Posterior cingulate gyrus (tissue), 11 donors: ENCODE measurements around the gene ILF2.

ENCODE experiments used
- DNase-seq, 10 donors: peaks; one replicate each; pipeline versions ENCODE4 v3.0.0 to v3.0.0-alpha.2; 2020 to 2021; ENCODE audit warnings: mixed read lengths in 3 of 10
- intact Hi-C: fragments of 100-400 bp; cut with DNase I; formaldehyde crosslinking; loops from one replicate; pipeline ENCODE4 v1.15.1; 2023

ILF2 gene

GRCh38 chr1:153631047-153632022, 39.5 kb downstream of the ILF2 start:
- intact Hi-C loops = no loop called here
- DNase-seq = no peak

- intact Hi-C loops = no loop called here
- DNase-seq = no peak
Measured at GRCh38 chr1:153630384-153630783, 40.4 kb downstream of the ILF2 start.

GRCh38 chr1:153629971-153630370, 40.8 kb downstream of the ILF2 start:
- peak in 1 of 10 donors; percentile 31 for DNase-seq
- intact Hi-C loops = loop anchor here (5.0 kb wide), 1 partner anchor 58 kb away; no protein-coding TSS in a partner anchor

- intact Hi-C loops = loop anchor here (5.0 kb wide), 1 partner anchor 57 kb away; no protein-coding TSS in a partner anchor
- DNase-seq = no peak
Measured at GRCh38 chr1:153629343-153629665, 41.5 kb downstream of the ILF2 start.

GRCh38 chr1:153628638-153629342, 42.0 kb downstream of the ILF2 start:
- intact Hi-C loops = loop anchor here (5.0 kb wide), 1 partner anchor 56 kb away; no protein-coding TSS in a partner anchor

GRCh38 chr1:153627715-153628626, 42.8 kb downstream of the ILF2 start, which contains the start of gene S100A1:
Gene S100A1, plus strand, starts transcription at chr1:153628434. Its CDS starts 2,088 bp downstream, at chr1:153630522.
- intact Hi-C loops = loop anchor here (5.0 kb wide), 1 partner anchor 56 kb away; no protein-coding TSS in a partner anchor
- DNase-seq = peak; percentile 55 to 95 (median 76)

More at GRCh38 chr1:153628638-153629342, 42.0 kb downstream of the ILF2 start:
- DNase-seq = peak in 1 of 10 donors; percentile 57

- DNase-seq = peak in 8 of 10 donors; percentile 45 to 92 (median 62)
- intact Hi-C loops = loop anchor here (5.0 kb wide), 1 partner anchor 55 kb away; no protein-coding TSS in a partner anchor
Measured at GRCh38 chr1:153626904-153627714, 43.7 kb downstream of the ILF2 start, which contains the start of gene S100A13. Gene S100A13, minus strand, starts transcription at chr1:153627505. Its CDS starts 1,033 bp downstream, at chr1:153626472.

GRCh38 chr1:153626477-153626903, 44.3 kb downstream of the ILF2 start:
- intact Hi-C loops = loop anchor here (5.0 kb wide), 1 partner anchor 54 kb away; no protein-coding TSS in a partner anchor

GRCh38 chr1:153624965-153625611, 45.7 kb downstream of the ILF2 start:
- intact Hi-C loops = loop anchor here (5.0 kb wide), 1 partner anchor 53 kb away; no protein-coding TSS in a partner anchor
- peak in 1 of 10 donors; percentile 44 for DNase-seq

More at GRCh38 chr1:153626477-153626903, 44.3 kb downstream of the ILF2 start:
- DNase-seq = peak in 1 of 10 donors; percentile 52

GRCh38 chr1:153623101-153623500, 47.7 kb downstream of the ILF2 start:
- DNase-seq = peak in 1 of 10 donors; percentile 40
- intact Hi-C loops = no loop called here

GRCh38 chr1:153619171-153619570, 51.6 kb downstream of the ILF2 start:
- peak in 1 of 10 donors; percentile 6 for DNase-seq
- intact Hi-C loops = no loop called here

- intact Hi-C loops = no loop called here
- DNase-seq = peak in 5 of 10 donors; percentile 43 to 94 (median 66)
Measured at GRCh38 chr1:153617663-153618062, 53.1 kb downstream of the ILF2 start.

- intact Hi-C loops = no loop called here
- DNase-seq = peak in 1 of 10 donors; percentile 43
Measured at GRCh38 chr1:153616917-153617311, 53.9 kb downstream of the ILF2 start.

- DNase-seq = peak in 2 of 10 donors; percentile 27 to 48
- intact Hi-C loops = no loop called here
Measured at GRCh38 chr1:153616144-153616916, 54.5 kb downstream of the ILF2 start, which contains the start of gene S100A14. Gene S100A14, minus strand, starts transcription at chr1:153616325. Its CDS starts 467 bp downstream, at chr1:153615858.

- intact Hi-C loops = no loop called here
- peak in 1 of 10 donors; percentile 60 for DNase-seq
Measured at GRCh38 chr1:153615406-153615805, 55.4 kb downstream of the ILF2 start.

- intact Hi-C loops = no loop called here
- DNase-seq = peak in 1 of 10 donors; percentile 72
Measured at GRCh38 chr1:153614906-153615305, 55.9 kb downstream of the ILF2 start.
